HG03378 (cell line): ENCODE data around the gene TCTA.
"Not testable (repeated sequence)": the region's sequence is repeated elsewhere in the genome, so short reads cannot be mapped to it uniquely, and the experiment has no call there.

Experiments used
- ATAC-seq: cut with Tn5 transposase; IDR thresholded peaks from one replicate; pipeline ENCODE4 v1.9.1; 2021; ENCODE audit warnings: mild to moderate bottlenecking, moderate library complexity; ENCODE audit not compliant: unreplicated experiment

Gene TCTA

GRCh38 chr3:49411968-49412631 is at the start of gene TCTA, which contains the start of gene RHOA:
Gene TCTA (plus strand): TSS chr3:49412423. CDS start chr3:49412427, 4 bp downstream.
Gene RHOA (minus strand): TSS chr3:49411976. CDS start chr3:49375589, 36,387 bp downstream.
- ATAC-seq: peak; percentile 78

- no peak for ATAC-seq
Measured at GRCh38 chr3:49362561-49362960, 49.7 kb upstream of the TCTA start.

DNA sequence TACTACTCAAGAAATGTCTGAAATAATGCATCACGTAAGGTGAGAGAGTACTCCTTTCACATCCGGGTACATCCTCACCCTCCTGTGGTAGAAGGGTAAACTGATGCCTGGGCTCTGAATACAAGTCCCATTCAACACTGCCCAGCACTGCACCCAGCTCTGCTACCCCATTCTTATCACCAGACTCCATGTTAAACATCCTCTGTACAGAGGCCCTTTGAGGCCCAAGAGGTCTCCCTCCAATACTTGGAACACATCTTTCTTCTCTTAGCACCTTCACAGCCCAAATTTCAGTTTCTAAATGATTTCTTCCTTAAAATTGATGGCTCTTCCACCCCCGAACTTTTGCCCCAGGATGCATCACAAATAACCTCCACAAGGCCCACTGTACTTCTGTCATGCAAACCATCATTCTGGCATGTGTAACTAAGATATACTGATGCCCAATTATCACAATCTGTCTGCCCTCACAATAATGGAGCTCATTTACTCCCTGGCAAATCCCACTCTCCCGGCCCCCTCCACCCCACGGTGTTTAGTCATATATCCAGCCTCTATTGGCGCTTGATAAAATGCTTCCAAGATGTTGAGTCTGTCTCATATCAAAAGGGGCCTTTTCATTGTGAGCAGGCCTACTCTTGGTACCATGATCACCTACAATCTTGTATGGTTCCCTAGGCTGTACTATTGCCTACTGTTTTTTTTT is 41.5 kb upstream of the TCTA start:
- no peak for ATAC-seq

GRCh38 chr3:49371946-49372345 is 40.3 kb upstream of the TCTA start:
- no peak for ATAC-seq

DNA sequence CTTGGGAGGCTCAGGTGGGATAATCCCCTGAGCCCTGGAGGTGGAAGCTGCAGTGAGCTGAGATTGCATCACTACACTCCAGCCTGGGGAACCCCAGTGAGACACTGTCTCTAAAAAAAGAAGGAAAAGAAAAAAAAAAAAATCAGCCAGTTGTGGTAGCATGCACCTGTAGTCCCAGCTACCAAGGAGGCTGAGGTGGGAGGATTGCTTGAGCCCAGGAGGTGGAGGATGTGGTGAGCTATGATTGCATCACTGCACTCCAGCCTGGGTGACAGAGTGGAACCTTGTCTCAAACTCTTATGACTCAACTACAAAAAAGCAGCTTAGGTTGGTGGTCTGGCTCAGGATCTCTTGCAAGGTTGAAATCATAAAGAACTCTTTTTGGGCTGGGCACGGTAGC is 34.7 kb upstream of the TCTA start:
- no peak for ATAC-seq

DNA sequence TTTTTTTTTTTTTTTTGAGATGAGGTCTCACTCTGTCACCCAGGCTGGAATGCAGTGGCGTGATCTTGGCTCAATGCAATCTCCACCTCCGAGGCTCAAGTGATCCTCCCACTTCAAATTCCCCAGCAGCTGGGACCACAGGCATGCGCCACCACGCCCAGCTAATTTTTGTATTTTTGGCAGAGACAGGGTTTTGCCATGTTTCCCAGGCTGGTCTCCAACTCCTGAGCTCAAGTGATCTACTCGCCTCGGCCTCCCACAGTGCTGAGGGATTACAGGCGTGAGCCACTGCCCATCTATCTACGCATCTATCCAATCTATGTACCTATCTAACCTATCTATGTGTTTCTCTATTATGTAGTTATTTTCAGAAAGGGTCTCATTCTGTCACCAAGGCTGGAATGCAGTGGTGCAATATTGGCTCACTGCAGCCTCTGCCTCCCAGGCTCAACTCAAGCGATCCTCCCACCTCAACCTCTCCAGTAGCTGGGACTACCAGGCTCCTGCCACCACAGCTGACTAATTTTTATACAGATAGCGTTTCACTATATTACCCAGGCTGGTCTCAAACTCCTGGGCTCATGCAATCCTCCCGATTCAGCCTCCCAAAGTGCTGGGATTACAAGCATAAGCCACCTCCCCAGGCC is 33.9 kb upstream of the TCTA start:
- ATAC-seq: no peak

- ATAC-seq: no peak
Measured at GRCh38 chr3:49383387-49383786, 28.8 kb upstream of the TCTA start.

DNA sequence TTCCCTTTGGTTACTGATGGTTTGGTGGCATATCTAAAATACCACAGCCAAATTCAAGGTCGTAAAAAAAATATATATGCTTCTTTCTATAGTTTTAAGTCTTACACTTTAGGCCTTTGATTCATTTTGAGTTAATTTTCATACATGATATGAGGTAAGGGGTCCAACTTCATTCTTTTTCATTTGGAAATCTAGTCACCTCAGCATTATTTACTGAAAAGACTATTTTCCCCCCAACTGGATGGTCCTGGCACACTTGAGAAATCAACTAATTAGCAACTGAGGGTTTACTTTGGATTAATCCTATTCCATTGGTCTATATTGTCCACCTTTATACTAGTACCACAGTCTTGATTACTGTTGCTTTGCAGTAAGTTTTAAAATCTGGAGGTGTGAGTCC is 26.6 kb upstream of the TCTA start:
- ATAC-seq: no peak

GRCh38 chr3:49386056-49386756 is 26.0 kb upstream of the TCTA start:
- no peak for ATAC-seq

- ATAC-seq: no peak
Measured at GRCh38 chr3:49387721-49388120, 24.5 kb upstream of the TCTA start.

GRCh38 chr3:49388289-49388820 is 23.9 kb upstream of the TCTA start:
- no peak for ATAC-seq

GRCh38 chr3:49389297-49389696 is 22.9 kb upstream of the TCTA start:
- ATAC-seq: no peak

- not testable (repeated sequence) for ATAC-seq
Measured at GRCh38 chr3:49391310-49391709, 20.9 kb upstream of the TCTA start.

GRCh38 chr3:49397470-49397869 is 14.8 kb upstream of the TCTA start:
- ATAC-seq: no peak

- ATAC-seq: no peak
Measured at GRCh38 chr3:49399461-49399860, 12.8 kb upstream of the TCTA start.

DNA sequence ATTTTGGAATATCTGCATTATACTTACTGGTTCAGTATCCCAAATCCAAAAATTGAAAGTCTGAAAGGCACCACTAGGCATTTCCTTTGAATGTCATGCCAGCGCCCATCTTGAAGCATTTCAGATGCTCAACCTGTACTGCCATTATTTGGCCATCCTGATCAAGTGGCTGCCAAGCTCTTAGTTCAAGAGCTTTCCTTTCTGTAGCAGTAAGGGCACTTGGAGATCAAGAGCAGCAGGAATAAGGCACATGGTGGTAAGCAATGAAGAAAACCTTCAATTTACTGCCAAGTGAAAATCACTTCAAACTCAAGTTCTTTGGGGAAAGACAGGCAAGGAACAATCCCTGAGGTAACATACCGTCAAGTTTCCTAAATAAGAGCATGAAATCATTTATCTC is 10.5 kb upstream of the TCTA start:
- no peak for ATAC-seq

GRCh38 chr3:49403891-49404290 is 8.3 kb upstream of the TCTA start:
- no peak for ATAC-seq

DNA sequence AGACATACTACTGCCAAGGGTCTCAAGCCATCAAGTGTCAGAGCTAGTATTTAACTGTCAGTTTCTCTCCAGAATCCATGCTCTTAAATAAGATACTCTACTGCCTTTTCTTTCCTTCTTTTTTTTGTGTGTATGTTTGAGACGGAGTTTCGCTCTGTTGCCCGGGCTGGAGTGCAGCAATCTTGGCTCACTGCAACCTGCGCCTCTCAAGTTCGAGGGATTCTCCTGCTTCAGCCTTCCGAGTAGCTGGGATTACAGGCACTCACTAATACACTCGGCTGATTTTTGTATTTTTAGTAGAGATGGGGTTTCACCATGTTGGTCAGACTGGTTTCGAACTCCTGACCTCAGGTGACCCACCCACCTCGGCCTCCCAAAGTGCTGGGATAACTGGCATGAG is 6.7 kb upstream of the TCTA start:
- not testable (repeated sequence) for ATAC-seq

- ATAC-seq: no peak
Measured at GRCh38 chr3:49406571-49407565, 5.4 kb upstream of the TCTA start.
